NCI-H1694 treated with DMSO at 0.1 percent for 48 hours (cell line): ENCODE measurements around the gene TRAPPC5.

Experiments
- DNase-seq: peaks from one replicate; lab custom pipeline; 2025; lab: John Stamatoyannopoulos, UW

TRAPPC5 gene

GRCh38 chr19:7701049-7701653, 20.5 kb downstream of the TRAPPC5 start:
- DNase-seq = no peak

GRCh38 chr19:7701654-7702457, 21.2 kb downstream of the TRAPPC5 start, which contains the start of gene FCER2:
Gene FCER2, minus strand, starts transcription at chr19:7702131. Its CDS starts 2,371 bp downstream, at chr19:7699760.
- DNase-seq = no peak

GRCh38 chr19:7703332-7703731, 22.7 kb downstream of the TRAPPC5 start:
- DNase-seq = no peak

- DNase-seq = no peak
These were observed 23.8 kb downstream of the TRAPPC5 start for GRCh38 chr19:7704280-7705060.

GRCh38 chr19:7705387-7706187, 25.0 kb downstream of the TRAPPC5 start:
- DNase-seq = no peak

GRCh38 chr19:7706188-7706954, 25.7 kb downstream of the TRAPPC5 start:
- DNase-seq = no peak

GRCh38 chr19:7706955-7707456, 26.4 kb downstream of the TRAPPC5 start:
- DNase-seq = no peak

- no peak for DNase-seq
These were observed 29.4 kb downstream of the TRAPPC5 start for GRCh38 chr19:7709932-7710460.

- DNase-seq = no peak
These were observed 30.0 kb downstream of the TRAPPC5 start for GRCh38 chr19:7710616-7711015.

GRCh38 chr19:7715671-7716070, 35.0 kb downstream of the TRAPPC5 start:
- DNase-seq = no peak

GRCh38 chr19:7716762-7717161, 36.1 kb downstream of the TRAPPC5 start:
- DNase-seq = no peak

GRCh38 chr19:7718668-7719067, 38.0 kb downstream of the TRAPPC5 start:
- DNase-seq = no peak

- no peak for DNase-seq
These were observed 39.7 kb downstream of the TRAPPC5 start for GRCh38 chr19:7720351-7720750.

GRCh38 chr19:7722231-7722651, 41.6 kb downstream of the TRAPPC5 start:
- DNase-seq = no peak

- DNase-seq = no peak
These were observed 45.2 kb downstream of the TRAPPC5 start for GRCh38 chr19:7725791-7726190.

- no peak for DNase-seq
These were observed 48.6 kb downstream of the TRAPPC5 start for GRCh38 chr19:7729211-7729610.

GRCh38 chr19:7729831-7730285, 49.2 kb downstream of the TRAPPC5 start:
- DNase-seq = no peak

GRCh38 chr19:7730286-7731217, 49.9 kb downstream of the TRAPPC5 start:
- no peak for DNase-seq

- DNase-seq = no peak
These were observed 50.6 kb downstream of the TRAPPC5 start for GRCh38 chr19:7731218-7731595.
